GM12874 (cell line): ENCODE data around the gene CYTH4.

ENCODE experiments used
- TF ChIP-seq, protein P1 (sequence below): IDR thresholded peaks from 2 replicates; pipeline ENCODE4 v1.5.1; 2011; ENCODE audit warnings: low read depth, mild to moderate bottlenecking, control low read depth, low read length, moderate library complexity; ENCODE audit not compliant: insufficient read depth

The CYTH4 gene

DNA sequence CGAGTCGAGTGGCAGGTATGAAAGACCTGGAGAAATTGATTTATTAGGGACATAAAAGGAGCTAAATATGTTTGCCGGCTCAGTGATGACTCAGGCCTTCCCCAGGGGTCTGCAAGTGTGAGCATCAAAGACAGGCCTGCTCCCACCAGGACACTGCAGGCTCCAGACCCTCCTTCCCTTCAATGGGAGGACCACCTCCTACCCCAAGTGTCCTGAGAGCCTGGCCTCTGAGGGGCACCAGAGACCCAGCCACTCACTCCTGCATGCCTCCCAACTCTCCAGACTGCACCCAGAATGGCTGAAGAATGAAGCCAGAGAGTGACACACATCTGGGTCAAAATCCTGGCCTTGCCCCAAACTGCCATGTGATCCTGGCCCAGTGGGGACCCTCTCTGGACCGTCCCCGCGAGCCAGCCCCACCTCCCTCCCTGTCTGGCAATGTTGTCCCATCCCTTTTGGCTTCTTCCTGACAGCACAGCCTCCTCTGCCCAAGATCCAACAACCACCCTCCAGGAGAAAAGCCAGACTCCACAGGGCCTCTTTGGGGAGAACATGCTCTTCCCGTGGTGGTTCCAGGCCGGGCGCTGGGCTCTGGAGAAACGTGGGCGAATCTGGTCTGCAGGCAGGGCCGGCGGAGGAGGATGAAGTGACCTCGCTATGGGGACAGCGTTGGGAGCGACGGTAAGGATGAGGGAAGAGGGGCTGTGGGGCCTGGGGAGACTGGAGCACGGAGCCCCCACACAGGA, 36.2 kb downstream of the CYTH4 start:
- TF ChIP-seq, protein P1, sequence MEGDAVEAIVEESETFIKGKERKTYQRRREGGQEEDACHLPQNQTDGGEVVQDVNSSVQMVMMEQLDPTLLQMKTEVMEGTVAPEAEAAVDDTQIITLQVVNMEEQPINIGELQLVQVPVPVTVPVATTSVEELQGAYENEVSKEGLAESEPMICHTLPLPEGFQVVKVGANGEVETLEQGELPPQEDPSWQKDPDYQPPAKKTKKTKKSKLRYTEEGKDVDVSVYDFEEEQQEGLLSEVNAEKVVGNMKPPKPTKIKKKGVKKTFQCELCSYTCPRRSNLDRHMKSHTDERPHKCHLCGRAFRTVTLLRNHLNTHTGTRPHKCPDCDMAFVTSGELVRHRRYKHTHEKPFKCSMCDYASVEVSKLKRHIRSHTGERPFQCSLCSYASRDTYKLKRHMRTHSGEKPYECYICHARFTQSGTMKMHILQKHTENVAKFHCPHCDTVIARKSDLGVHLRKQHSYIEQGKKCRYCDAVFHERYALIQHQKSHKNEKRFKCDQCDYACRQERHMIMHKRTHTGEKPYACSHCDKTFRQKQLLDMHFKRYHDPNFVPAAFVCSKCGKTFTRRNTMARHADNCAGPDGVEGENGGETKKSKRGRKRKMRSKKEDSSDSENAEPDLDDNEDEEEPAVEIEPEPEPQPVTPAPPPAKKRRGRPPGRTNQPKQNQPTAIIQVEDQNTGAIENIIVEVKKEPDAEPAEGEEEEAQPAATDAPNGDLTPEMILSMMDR, result no peak

DNA sequence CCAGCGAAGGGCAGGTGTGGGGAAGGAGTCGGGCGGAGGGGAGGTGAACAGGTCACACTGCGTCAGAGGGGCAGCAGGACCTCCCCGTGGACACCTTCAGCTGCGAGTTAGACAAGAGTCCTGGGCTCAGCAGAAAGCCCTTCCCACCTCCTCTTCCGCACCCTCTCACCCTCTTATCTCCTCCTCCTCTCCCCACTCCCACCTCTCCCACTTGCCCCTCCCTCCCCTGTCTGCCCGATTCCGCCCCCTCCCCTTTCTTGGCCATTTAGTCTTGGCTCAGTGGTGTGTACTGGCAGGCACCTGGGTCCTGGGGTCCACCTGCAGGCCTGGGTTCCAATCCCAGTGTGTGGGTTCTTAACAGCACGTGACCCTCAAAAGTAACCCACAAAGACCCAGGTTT, 37.2 kb downstream of the CYTH4 start:
- TF ChIP-seq, protein P1, result no peak

DNA sequence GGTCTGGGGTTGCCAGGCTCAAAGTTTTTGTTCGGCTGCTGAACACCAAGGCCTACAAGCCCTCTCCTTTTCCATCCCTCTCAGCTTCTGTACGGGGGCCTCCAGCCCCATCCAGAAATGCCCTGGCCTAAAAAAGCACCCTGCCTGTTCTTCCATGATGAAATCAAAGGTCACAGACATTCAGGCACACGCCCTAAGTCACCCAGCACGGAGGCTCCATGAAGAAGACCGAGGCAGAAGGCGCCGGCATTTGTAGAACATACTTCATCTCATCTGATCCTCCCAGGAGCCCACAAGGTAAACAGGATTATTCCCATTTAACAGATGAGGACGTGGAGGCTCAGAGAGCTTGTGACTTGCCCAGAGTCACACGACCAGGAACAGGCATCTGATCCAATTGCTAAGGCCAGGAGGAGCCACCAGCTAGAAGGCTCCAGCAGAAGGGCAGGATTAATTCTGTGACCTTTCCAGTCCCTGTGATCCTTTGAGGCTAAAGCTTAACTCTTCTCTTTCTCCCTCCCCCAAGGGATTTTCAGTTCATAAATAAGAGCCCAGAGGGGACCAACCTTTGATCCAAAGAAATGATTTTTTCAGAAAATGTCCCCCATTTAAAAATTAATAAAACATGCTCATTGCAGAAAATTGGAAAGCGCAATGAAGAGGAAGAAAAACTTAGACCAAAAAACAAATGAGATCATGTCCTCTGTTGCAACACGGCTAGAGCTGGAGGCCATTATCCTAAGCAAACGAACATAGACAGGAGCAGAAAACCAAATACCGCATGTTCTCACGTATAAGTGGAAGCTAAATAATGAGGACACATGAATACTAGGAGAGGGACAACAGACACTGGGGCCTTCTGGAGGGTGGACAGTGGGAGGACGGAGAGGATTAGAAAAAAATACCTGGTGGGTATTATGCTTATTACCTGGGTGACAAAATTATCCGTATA, 38.7 kb downstream of the CYTH4 start:
- TF ChIP-seq, protein P1, result no peak

DNA sequence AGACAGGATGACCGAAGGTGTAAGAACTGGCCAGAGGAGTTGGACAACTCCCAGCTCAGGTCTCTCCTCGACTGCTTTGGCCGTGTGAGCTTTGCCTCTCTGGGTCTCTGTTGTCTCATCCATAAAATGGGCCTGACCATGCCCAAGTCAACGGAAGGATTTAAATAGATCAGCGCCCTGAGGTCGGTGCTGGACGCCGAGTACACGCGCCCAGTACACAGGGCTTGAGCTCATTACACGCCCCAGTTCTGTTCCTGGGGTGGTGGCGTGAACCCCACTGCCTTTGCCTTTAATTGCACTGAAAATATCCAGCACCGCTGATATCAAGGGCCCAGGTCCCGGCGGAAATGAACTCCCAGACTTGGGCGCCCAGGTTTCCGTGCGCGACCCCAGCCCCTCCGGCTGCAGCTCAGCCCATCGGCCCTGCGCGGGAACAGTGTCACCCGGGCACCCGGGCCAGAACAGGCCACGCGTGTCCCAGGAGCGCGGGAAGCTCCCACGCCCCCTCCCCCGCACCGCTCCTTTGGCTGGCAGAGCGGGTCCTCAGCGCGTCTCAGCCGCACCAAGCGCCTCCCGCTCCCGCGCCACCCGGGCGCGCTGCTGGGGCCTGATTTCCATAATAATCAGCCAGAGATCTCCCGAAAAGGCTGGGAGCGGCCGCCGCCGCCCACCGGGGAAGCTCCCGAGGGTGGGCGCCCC, 42.2 kb downstream of the CYTH4 start:
- TF ChIP-seq, protein P1, result no peak

DNA sequence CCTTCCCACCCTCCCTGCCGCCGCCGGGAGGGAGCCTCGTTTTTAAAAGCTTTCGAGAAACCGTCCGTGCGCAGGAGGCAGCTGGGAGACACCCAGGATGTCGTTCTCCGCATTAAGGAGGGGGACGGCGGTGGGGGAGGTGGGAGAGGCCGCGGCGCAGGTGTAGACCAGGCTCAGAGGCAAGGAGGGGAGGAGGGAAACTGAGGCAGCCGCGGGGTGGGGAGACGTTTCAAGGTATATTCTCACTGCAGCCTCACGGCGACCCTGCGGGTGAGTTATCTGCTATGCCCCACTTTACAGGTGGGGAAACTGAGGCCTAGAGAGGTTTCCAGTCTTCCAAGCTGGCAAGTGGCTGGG, 42.7 kb downstream of the CYTH4 start:
- TF ChIP-seq, protein P1, result no peak

DNA sequence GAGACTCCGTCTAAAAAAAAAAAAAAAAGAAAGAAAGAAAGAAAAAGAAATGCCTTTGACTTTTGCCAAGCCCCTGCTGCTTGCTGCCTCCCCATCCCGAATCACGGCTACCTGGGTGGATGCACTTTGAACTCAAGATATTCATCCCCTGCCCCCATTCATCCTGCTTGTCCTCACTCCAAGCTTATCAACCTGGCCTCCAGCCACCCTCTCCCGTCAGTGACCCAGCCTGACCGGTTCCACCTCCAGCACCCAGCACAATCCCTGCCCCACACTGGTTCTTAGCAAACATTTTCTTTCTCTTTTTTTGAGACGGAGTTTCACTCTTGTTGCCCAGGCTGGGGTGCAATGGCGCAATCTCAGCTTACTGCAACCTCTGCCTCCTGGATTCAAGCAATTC, 44.4 kb downstream of the CYTH4 start:
- TF ChIP-seq, protein P1, result no peak

DNA sequence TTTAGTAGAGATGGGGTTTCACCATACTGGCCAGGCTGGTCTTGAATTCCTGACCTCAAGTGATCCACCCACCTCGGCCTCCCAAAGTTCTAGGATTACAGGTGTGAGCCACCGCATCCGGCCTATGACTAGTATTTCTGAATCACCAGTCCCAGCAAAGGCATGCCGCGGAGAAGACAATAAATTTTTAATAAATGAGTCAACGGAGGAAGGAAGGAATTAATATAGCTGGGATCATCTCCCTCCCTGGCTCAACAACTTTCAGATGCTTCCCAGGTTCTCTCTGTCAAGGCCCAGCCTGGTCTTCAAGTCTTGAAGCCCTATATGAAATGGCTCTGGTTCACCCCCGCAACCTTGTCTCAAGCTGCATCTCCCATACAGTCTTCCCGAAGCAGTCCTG, 45.7 kb downstream of the CYTH4 start:
- TF ChIP-seq, protein P1, result no peak
